ENCODE data around the gene WDR37. TPM values are rescaled to one million over a fixed set of nuclear protein-coding genes. Genes with fewer than 3 reads are reported as not detected.
A peak's percentile ranks its signal among the peaks of the same experiment; 100 is the strongest.

WDR37 gene
- polyA plus RNA-seq, 1 donor (not counting 4 experiments of a cell fraction or from before 2014, with no cell fraction given) = 16.0 TPM

DNA sequence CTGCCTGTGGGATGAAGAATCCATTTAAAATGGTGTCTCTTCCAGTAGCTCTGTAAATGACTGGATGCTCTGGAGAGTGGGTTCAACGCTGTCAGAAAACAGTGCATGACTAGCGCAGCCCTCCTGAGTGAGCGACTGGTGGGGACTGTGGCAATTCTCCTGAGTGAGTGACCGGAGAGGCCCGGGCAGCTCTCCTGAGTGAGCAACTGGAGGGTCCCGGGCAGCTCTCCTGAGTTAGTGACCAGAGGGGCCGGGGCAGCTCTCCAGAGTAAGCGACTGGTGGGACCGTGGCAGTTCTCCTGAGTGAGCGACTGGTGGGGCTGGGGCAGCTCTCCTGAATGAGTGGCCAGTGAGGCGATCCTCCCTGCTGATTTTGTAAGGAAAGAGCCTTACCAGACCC is 85.5 kb downstream of the WDR37 start:
- FAIRE-seq (no peak), DNase-seq (ENCODE audit: low read depth, low spot score) (no peak)
- TF ChIP-seq, protein P1, sequence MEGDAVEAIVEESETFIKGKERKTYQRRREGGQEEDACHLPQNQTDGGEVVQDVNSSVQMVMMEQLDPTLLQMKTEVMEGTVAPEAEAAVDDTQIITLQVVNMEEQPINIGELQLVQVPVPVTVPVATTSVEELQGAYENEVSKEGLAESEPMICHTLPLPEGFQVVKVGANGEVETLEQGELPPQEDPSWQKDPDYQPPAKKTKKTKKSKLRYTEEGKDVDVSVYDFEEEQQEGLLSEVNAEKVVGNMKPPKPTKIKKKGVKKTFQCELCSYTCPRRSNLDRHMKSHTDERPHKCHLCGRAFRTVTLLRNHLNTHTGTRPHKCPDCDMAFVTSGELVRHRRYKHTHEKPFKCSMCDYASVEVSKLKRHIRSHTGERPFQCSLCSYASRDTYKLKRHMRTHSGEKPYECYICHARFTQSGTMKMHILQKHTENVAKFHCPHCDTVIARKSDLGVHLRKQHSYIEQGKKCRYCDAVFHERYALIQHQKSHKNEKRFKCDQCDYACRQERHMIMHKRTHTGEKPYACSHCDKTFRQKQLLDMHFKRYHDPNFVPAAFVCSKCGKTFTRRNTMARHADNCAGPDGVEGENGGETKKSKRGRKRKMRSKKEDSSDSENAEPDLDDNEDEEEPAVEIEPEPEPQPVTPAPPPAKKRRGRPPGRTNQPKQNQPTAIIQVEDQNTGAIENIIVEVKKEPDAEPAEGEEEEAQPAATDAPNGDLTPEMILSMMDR (optimal IDR thresholded peaks at IDR 0.05 in 1 of 3, IDR thresholded peaks at IDR 0.05 in 1 of 3, conservative IDR thresholded peaks at IDR 0.05 in 1 of 3; ENCODE audit: extremely low read depth in 1 of 3, insufficient read depth in 2 of 3, low read length in 3 of 3) = no peak
- TF ChIP-seq EZH2 (IDR thresholded peaks at IDR 0.05; ENCODE audit: low read length) = no peak
- dilution Hi-C loops (cut with MboI; ENCODE audit: extremely low pct_ligation_motif_present, low sequenced_read_pairs) = no loop called here
- Histone ChIP-seq H3K4me3 (ENCODE audit: control insufficient read depth in 2 of 3, extremely low read depth in 1 of 3, insufficient read depth in 2 of 3, low read depth in 1 of 3, low read length in 3 of 3) (no peak overlapping the region), H3K27ac (ENCODE audit: control insufficient read depth, insufficient read depth, low read length) (no peak overlapping the region), H4K20me1 (ENCODE audit: control insufficient read depth, extremely low read depth, insufficient read depth, low read length) (no peaks in the 10 kb centered on the region), H3K9me3 (ENCODE audit: control insufficient read depth, low read depth, low read length) (no peaks in the 10 kb centered on the region), H3K79me2 (ENCODE audit: control insufficient read depth, insufficient read depth, low read length) (no peaks in the 10 kb centered on the region), H2AFZ (ENCODE audit: control insufficient read depth, low read length) (no peak overlapping the region), H3K4me1 (ENCODE audit: control insufficient read depth, extremely low read depth, insufficient read depth, low read length) (no peaks in the 10 kb centered on the region), H3K36me3 (ENCODE audit: control insufficient read depth in 2 of 2, extremely low read depth in 1 of 2, insufficient read depth in 2 of 2, low read length in 2 of 2) (no peaks in the 10 kb centered on the region), H3K4me2 (ENCODE audit: control insufficient read depth, extremely low read depth, insufficient read depth, low read depth, low read length) (no peak overlapping the region), H3K27me3 (ENCODE audit: control insufficient read depth, extremely low read depth, insufficient read depth, low read length) (no peaks in the 10 kb centered on the region), H3K9ac (ENCODE audit: control insufficient read depth, extremely low read depth, insufficient read depth, low read length) (no peak overlapping the region), H3K9me1 (ENCODE audit: control insufficient read depth, extremely low read depth, insufficient read depth, low read length) (no peaks in the 10 kb centered on the region)

DNA sequence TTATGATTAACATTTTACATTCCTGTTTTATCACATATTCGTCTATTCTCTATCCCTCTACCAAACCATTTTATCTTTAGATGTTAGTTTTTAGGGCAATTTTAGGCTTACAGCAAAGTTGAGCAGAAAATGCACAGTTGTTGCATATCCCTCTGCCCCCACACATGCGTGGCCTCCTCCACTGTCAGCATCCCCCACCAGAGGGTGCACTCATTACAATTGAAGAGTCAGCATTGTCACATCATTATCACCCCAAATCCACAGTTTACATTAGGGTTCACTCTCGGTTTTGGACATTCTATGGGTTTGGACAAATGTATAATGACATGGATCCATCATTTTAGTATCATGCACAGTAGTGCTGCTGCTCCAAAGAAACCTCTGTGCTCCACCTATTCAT is 86.4 kb downstream of the WDR37 start:
- Histone ChIP-seq H3K4me1 (ENCODE audit: control insufficient read depth, extremely low read depth, insufficient read depth, low read length) (no peaks in the 10 kb centered on the region), H3K9me3 (ENCODE audit: control insufficient read depth, low read depth, low read length) (no peaks in the 10 kb centered on the region), H3K36me3 (ENCODE audit: control insufficient read depth in 2 of 2, extremely low read depth in 1 of 2, insufficient read depth in 2 of 2, low read length in 2 of 2) (no peaks in the 10 kb centered on the region), H3K9ac (ENCODE audit: control insufficient read depth, extremely low read depth, insufficient read depth, low read length) (no peak overlapping the region), H3K4me2 (ENCODE audit: control insufficient read depth, extremely low read depth, insufficient read depth, low read depth, low read length) (no peak overlapping the region), H3K27me3 (ENCODE audit: control insufficient read depth, extremely low read depth, insufficient read depth, low read length) (no peaks in the 10 kb centered on the region), H2AFZ (ENCODE audit: control insufficient read depth, low read length) (no peak overlapping the region), H3K27ac (ENCODE audit: control insufficient read depth, insufficient read depth, low read length) (no peak overlapping the region), H3K9me1 (ENCODE audit: control insufficient read depth, extremely low read depth, insufficient read depth, low read length) (no peaks in the 10 kb centered on the region), H4K20me1 (ENCODE audit: control insufficient read depth, extremely low read depth, insufficient read depth, low read length) (no peaks in the 10 kb centered on the region), H3K79me2 (ENCODE audit: control insufficient read depth, insufficient read depth, low read length) (no peaks in the 10 kb centered on the region), H3K4me3 (ENCODE audit: control insufficient read depth in 2 of 3, extremely low read depth in 1 of 3, insufficient read depth in 2 of 3, low read depth in 1 of 3, low read length in 3 of 3) (no peak overlapping the region)
- TF ChIP-seq, protein P1 (optimal IDR thresholded peaks at IDR 0.05 in 1 of 3, IDR thresholded peaks at IDR 0.05 in 1 of 3, conservative IDR thresholded peaks at IDR 0.05 in 1 of 3; ENCODE audit: extremely low read depth in 1 of 3, insufficient read depth in 2 of 3, low read length in 3 of 3) = peak; percentile 28 to 77 (median 30)
- TF ChIP-seq EZH2 (IDR thresholded peaks at IDR 0.05; ENCODE audit: low read length) = no peak
- FAIRE-seq (no peak), DNase-seq (ENCODE audit: low read depth, low spot score) (no peak)
- dilution Hi-C loops (cut with MboI; ENCODE audit: extremely low pct_ligation_motif_present, low sequenced_read_pairs) = no loop called here
